Osteocyte (in vitro differentiated cells): ENCODE measurements around the gene PNPLA1. TPM values are rescaled to one million over a fixed set of nuclear protein-coding genes. Genes with fewer than 3 reads are reported as not detected.

ENCODE experiments used
- DNase-seq: peaks from one replicate; pipeline ENCODE4 v3.0.0; 2021; ENCODE audit warnings: mixed read lengths; ENCODE audit not compliant: unreplicated experiment; ENCODE audit errors: extremely low spot score
- H3K27ac Mint-ChIP-seq: one replicate; pipeline ENCODE4 v1.8.0; 2021; ENCODE audit warnings: mild to moderate bottlenecking, mixed read lengths; ENCODE audit not compliant: unreplicated experiment
- H3K27me3 Mint-ChIP-seq: one replicate; pipeline ENCODE4 v1.8.0; 2021; ENCODE audit warnings: mixed read lengths; ENCODE audit not compliant: unreplicated experiment
- H3K36me3 Mint-ChIP-seq: one replicate; pipeline ENCODE4 v1.8.0; 2021; ENCODE audit warnings: mixed read lengths; ENCODE audit not compliant: unreplicated experiment
- H3K4me1 Mint-ChIP-seq: one replicate; pipeline ENCODE4 v1.8.0; 2021; ENCODE audit warnings: mixed read lengths; ENCODE audit not compliant: unreplicated experiment
- H3K4me3 Mint-ChIP-seq: one replicate; pipeline ENCODE4 v1.8.0; 2021; ENCODE audit warnings: mild to moderate bottlenecking, moderate library complexity, mixed read lengths; ENCODE audit not compliant: unreplicated experiment
- H3K9me3 Mint-ChIP-seq: one replicate; pipeline ENCODE4 v1.8.0; 2021; ENCODE audit warnings: mixed read lengths; ENCODE audit not compliant: unreplicated experiment
- total RNA-seq: library from RNA; stranded (reverse); gene quantifications from 2 replicates; pipeline ENCODE4 v1.2.1, GENCODE V29; 2021
- TF ChIP-seq, protein P1 (sequence below): fragments of 200-600 bp; sonication (generic); IDR thresholded peaks from 2 replicates; pipeline ENCODE4 v1.5.0; 2021; ENCODE audit warnings: antibody characterized with exemption, mild to moderate bottlenecking, moderate library complexity

Gene PNPLA1
- total RNA-seq, 1 donor from 2014 or later, result not detected

DNA sequence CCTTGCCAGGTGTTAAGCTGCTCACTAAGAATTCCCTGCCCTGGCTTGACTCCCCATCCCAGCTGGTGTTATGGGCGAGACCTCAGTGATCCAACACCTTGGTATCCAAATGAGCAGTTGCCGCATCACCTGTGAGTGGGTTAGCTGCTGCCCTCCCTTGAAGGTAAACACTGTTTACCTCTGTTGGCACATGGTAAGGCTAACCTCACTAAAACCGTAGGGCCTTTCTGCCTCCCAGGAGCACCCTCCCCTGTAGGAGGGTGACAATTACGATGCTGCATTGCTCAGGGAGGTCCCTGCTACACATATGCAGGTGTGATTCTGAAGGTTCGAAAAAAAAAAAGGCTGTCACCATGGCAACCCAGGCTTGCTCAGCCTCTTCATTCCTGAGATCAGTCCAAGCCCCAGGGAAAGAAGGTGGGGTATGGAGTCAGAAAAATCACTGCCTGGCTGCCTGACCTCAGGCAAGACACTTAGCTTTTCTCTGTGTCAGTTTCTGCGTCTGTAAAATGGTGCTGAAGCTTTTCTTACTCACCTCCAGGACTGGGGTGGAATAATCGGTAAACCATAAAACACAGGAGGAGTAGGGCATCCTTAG, 19.5 kb downstream of the PNPLA1 start:
- no peak overlapping the region for H3K4me3 Mint-ChIP-seq
- H3K36me3 Mint-ChIP-seq, result no peaks in the 10 kb centered on the region
- H3K27me3 Mint-ChIP-seq, result peaks cover 48% of the 10 kb centered on the region
- no peak overlapping the region for H3K27ac Mint-ChIP-seq
- TF ChIP-seq, protein P1, sequence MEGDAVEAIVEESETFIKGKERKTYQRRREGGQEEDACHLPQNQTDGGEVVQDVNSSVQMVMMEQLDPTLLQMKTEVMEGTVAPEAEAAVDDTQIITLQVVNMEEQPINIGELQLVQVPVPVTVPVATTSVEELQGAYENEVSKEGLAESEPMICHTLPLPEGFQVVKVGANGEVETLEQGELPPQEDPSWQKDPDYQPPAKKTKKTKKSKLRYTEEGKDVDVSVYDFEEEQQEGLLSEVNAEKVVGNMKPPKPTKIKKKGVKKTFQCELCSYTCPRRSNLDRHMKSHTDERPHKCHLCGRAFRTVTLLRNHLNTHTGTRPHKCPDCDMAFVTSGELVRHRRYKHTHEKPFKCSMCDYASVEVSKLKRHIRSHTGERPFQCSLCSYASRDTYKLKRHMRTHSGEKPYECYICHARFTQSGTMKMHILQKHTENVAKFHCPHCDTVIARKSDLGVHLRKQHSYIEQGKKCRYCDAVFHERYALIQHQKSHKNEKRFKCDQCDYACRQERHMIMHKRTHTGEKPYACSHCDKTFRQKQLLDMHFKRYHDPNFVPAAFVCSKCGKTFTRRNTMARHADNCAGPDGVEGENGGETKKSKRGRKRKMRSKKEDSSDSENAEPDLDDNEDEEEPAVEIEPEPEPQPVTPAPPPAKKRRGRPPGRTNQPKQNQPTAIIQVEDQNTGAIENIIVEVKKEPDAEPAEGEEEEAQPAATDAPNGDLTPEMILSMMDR, result no peak
- DNase-seq, result no peak
- H3K4me1 Mint-ChIP-seq, result no peaks in the 10 kb centered on the region
- no peaks in the 10 kb centered on the region for H3K9me3 Mint-ChIP-seq

DNA sequence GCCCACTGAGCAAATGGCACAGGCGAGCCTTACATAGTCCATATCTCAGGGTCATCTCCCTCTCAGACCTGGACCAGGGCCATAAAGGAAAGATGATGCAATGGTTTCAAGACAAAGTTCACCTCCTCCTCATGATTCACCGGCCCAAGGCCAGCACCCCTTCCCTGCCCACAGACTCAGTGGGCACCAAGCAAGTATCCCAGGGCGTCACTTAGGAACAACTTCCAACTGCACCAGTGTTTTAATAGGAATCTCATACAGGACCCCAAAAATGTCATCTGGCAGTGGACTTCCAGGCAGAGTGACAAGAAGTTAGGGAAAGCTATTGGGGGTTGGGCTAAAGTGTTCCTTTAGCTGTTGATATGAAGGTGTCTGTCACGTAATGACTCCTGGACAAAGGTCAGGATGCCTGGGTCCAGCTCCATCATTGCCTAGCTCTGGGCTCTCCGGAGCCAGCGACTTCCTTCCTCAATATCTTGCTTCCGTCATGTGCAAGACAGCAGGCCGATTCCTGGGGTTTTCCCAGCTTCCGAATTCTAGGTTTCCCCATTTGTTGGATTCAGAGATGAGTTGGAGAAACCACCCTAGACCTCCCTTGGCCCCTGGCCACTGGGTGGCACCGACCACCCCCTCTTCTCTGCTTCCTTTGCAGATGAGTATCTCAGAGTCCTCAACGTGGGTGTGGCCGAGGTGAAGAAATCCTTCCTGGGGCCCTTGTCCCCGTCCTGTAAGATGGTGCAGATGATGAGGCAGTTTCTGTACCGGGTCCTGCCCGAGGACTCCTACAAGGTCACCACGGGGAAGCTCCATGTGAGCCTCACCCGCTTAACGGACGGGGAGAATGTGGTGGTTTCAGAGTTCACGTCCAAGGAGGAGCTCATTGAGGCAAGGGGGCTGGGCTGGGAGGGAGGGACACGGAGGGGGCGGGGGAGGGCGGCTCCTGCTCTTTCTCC, 21.1 kb downstream of the PNPLA1 start:
- no peak overlapping the region for H3K4me3 Mint-ChIP-seq
- DNase-seq, result no peak
- no peaks in the 10 kb centered on the region for H3K9me3 Mint-ChIP-seq
- peaks cover 50% of the 10 kb centered on the region for H3K27me3 Mint-ChIP-seq
- TF ChIP-seq, protein P1, result no peak
- no peaks in the 10 kb centered on the region for H3K4me1 Mint-ChIP-seq
- no peak overlapping the region for H3K27ac Mint-ChIP-seq
- H3K36me3 Mint-ChIP-seq, result no peaks in the 10 kb centered on the region

DNA sequence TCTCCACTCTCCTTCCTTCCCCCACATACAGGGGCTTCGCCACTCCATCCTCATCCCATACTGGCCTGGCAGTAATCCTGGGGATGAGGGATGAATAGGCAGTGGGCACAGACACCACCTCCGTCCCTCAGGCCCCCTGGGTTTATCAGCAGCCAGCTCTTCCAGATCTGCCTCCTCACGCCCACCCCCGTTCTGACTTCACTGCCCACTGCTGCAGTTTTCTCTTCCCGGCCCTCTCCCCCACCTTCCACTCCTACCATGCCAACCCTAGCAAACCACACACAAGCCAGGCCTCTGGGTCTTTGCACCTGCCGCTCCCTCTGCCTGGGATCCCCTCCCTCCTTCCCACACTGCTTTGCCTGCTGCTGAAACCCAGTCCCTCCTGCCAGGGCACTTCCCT, 22.3 kb downstream of the PNPLA1 start:
- H3K27ac Mint-ChIP-seq, result no peak overlapping the region
- DNase-seq, result no peak
- peaks cover 50% of the 10 kb centered on the region for H3K27me3 Mint-ChIP-seq
- H3K9me3 Mint-ChIP-seq, result no peaks in the 10 kb centered on the region
- H3K4me3 Mint-ChIP-seq, result no peak overlapping the region
- H3K36me3 Mint-ChIP-seq, result no peaks in the 10 kb centered on the region
- TF ChIP-seq, protein P1, result no peak
- no peaks in the 10 kb centered on the region for H3K4me1 Mint-ChIP-seq

DNA sequence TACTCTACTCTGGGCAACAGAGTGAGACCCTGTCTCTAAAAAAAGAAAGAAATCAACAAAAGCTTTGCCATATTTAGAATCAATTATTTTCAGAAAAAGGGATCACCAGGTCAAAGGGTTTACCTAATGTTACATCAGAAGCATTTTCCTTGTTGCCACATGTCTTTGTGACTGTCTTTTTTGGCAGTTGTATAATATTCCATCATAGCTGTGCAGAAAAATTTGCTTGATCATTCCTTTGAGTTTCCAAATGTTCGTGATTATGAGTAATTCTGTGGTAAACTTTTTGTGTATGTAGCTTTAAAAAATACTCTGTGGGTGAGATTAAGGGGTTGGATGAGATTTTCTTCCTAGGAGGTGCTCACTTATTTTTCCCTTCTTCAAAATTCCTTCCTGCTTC, 26.4 kb downstream of the PNPLA1 start:
- DNase-seq, result no peak
- Mint-ChIP-seq H3K4me3 (no peak overlapping the region), H3K27me3 (peaks cover 55% of the 10 kb centered on the region)

DNA sequence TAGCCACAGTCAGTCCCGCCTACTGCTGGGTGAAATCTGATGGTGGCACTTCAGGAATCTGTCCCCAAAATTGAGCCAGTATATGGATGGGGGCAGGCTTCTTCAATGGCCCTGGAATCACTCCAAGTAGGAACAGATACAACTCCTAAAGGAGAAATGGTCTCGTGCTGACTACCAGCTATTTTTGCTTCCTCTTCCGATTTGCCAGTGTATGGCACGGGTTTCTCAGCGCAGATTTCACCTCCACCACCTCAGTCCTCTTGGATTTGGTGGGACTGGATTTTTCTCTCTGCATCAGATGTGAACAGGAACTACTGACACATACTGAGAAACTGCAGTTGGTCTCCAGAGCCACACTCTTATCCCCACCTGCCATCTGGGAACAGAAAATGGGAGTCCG, 27.2 kb downstream of the PNPLA1 start:
- Mint-ChIP-seq H3K4me1 (no peaks in the 10 kb centered on the region), H3K36me3 (no peaks in the 10 kb centered on the region), H3K9me3 (no peaks in the 10 kb centered on the region), H3K27me3 (peaks cover 59% of the 10 kb centered on the region), H3K4me3 (no peak overlapping the region), H3K27ac (no peak overlapping the region)
- DNase-seq, result no peak
- TF ChIP-seq, protein P1, result no peak

More for the DNA sequence above, 26.4 kb downstream of the PNPLA1 start:
- no peaks in the 10 kb centered on the region for H3K4me1 Mint-ChIP-seq
- no peaks in the 10 kb centered on the region for H3K36me3 Mint-ChIP-seq
- H3K9me3 Mint-ChIP-seq, result no peaks in the 10 kb centered on the region
- H3K27ac Mint-ChIP-seq, result no peak overlapping the region
- TF ChIP-seq, protein P1, result no peak
